Thyroid gland (tissue), 4 donors: ENCODE measurements around the gene LRRC73. TPM values are rescaled to one million over a fixed set of nuclear protein-coding genes. Genes with fewer than 3 reads are reported as not detected.

ENCODE experiments used
- DNase-seq, 2 donors: peaks; one replicate each; pipeline ENCODE4 v3.0.0-alpha.2; 2019
- H3K27ac ChIP-seq, 3 donors: fragments of 200-600 bp; sonication (generic); 1 replicate in 2 of 3; 2 replicates in 1 of 3; pipeline ENCODE4 v1.5.1; 2016 to 2019; ENCODE audit warnings: mild to moderate bottlenecking in 1 of 3, moderate library complexity in 1 of 3
- H3K27me3 ChIP-seq: fragments of 200-600 bp; sonication (generic); one replicate; pipeline ENCODE4 v1.5.1; 2019
- H3K36me3 ChIP-seq, 2 donors: fragments of 200-600 bp; sonication (generic); one replicate each; pipeline ENCODE4 v1.5.1; 2016 to 2019
- H3K4me1 ChIP-seq, 2 donors: fragments of 200-600 bp; sonication (generic); one replicate each; pipeline ENCODE4 v1.5.1; 2017 to 2019
- H3K4me3 ChIP-seq, 3 donors: fragments of 200-600 bp; sonication (generic); replicated peaks in 1 of 3; 1 replicate in 2 of 3; 2 replicates in 1 of 3; pipeline ENCODE4 v1.5.1; 2016; ENCODE audit warnings: mild to moderate bottlenecking in 1 of 3
- H3K9me3 ChIP-seq: fragments of 200-600 bp; sonication (generic); one replicate; pipeline ENCODE4 v1.5.1; 2017
- POLR2A ChIP-seq, 2 donors: fragments of 450-650 bp; IDR thresholded peaks; one replicate each; pipeline ENCODE4 v1.6.1; 2017; ENCODE audit warnings: antibody characterized with exemption in 2 of 2, mild to moderate bottlenecking in 2 of 2, moderate library complexity in 1 of 2
- WGBS, 2 donors: methylation state at CpG; one replicate each; pipeline ENCODE4 v1.1.5; 2017; 5-methylcytosine and 5-hydroxymethylcytosine counted together
- intact Hi-C: fragments of 100-400 bp; cut with DNase I; formaldehyde crosslinking; loops from one replicate; pipeline ENCODE4 v1.15.1; 2023
- total RNA-seq, 4 donors: library from RNA; depleted of rRNA; stranded (reverse); fragments of >200 nt; gene quantifications; one replicate each; pipeline ENCODE4 v1.2.3, GENCODE V29; 2016
- TF ChIP-seq, protein P1 (sequence below), 6 experiments: fragments of 200-600 bp in 3 of 6; fragments of 450-650 bp in 3 of 6; sonication (generic) in 3 of 6; IDR thresholded peaks; one replicate each; pipeline ENCODE4 v1.5.1; 2016 to 2019; ENCODE audit warnings: antibody characterized with exemption in 6 of 6, mild to moderate bottlenecking in 2 of 6, inconsistent platforms in 1 of 6, moderate library complexity in 1 of 6

LRRC73 gene
- total RNA-seq, 4 donors from 2014 or later: 0.67 to 2.0 (median 1.6) TPM

DNA sequence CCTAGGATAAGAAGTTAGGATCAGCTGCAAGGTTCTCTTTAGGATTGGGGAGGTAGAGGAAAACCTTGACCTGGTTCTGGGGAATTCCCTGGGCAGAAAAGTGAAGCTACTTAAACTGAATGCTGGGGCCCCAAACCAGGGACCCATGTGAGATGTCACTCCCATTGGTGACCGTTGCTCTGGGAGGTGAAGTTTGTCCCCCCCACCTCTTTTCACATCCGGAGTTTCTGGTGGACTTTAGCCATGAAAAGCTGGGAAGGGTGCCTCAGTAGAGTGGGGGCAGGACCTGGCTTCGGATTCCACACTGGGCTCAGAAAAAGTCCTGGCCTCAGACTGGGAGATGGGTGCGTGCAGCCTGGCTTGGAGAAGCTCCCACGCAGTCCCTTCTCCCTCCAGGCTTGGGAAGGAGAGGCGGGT lies 19.6 kb downstream of the LRRC73 start:
- H3K36me3 ChIP-seq: no peaks in the 10 kb centered on the region
- H3K27ac ChIP-seq: no peak overlapping the region
- no peak overlapping the region for H3K4me3 ChIP-seq
- TF ChIP-seq, protein P1, sequence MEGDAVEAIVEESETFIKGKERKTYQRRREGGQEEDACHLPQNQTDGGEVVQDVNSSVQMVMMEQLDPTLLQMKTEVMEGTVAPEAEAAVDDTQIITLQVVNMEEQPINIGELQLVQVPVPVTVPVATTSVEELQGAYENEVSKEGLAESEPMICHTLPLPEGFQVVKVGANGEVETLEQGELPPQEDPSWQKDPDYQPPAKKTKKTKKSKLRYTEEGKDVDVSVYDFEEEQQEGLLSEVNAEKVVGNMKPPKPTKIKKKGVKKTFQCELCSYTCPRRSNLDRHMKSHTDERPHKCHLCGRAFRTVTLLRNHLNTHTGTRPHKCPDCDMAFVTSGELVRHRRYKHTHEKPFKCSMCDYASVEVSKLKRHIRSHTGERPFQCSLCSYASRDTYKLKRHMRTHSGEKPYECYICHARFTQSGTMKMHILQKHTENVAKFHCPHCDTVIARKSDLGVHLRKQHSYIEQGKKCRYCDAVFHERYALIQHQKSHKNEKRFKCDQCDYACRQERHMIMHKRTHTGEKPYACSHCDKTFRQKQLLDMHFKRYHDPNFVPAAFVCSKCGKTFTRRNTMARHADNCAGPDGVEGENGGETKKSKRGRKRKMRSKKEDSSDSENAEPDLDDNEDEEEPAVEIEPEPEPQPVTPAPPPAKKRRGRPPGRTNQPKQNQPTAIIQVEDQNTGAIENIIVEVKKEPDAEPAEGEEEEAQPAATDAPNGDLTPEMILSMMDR (IDR thresholded peaks at IDR 0.05): no peak
- TF ChIP-seq POLR2A (IDR thresholded peaks at IDR 0.05): no peak
- DNase-seq: no peak
- no peaks in the 10 kb centered on the region for H3K9me3 ChIP-seq
- intact Hi-C loops: no loop called here
- H3K4me1 ChIP-seq: peaks cover 9 to 13% of the 10 kb centered on the region in 2 donors
- H3K27me3 ChIP-seq: no peaks in the 10 kb centered on the region
- 52 to 80% methylated on average over 6 of the region's 6 CpGs for WGBS, 2 donors

DNA sequence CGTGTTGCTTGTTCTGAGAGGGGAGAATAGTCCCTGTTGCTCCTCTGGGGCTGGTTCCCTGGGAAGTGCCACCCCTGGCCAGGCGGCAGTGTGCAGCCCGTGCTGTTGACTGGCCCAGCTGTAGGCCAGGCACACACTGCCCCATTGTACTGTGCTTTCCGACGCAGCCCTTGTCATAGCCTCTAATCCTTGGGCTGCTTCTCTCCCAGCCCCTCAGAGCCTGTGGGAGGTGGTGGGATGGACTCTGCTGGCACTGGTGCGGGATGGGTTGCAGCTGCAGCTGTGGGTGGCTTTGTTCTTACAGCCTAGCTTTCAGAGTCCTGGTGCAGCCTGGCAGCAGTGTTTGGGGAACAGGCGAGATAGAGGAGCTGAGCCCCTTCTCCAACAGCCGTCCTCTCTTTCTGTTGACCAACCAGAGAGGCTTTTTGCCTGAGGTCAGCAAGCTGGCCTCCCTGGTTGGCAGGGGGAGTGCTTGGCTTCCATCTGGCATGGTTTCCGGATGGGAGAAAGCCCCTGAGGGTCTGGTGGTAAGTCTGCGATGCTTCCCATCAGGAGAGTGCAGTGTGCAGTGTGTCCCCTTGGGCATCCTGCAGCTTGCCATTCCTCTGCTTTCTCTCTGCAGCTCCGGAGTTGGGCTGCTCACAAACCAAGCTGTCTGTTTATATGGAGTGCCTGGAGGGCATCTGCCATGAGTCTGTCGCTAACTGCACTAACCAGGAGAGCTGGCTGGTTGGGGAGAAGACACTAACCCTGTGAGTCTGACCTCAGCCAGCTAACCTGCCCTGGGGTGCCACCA lies 20.7 kb downstream of the LRRC73 start:
- TF ChIP-seq POLR2A (IDR thresholded peaks at IDR 0.05): no peak
- TF ChIP-seq, protein P1 (IDR thresholded peaks at IDR 0.05): no peak
- Histone ChIP-seq H3K4me3 (no peak overlapping the region), H3K9me3 (no peaks in the 10 kb centered on the region), H3K4me1 (peaks cover 9 to 13% of the 10 kb centered on the region in 2 donors), H3K27ac (no peak overlapping the region), H3K36me3 (no peaks in the 10 kb centered on the region), H3K27me3 (no peaks in the 10 kb centered on the region)
- no peak for DNase-seq
- intact Hi-C loops: no loop called here
- WGBS, 2 donors: 84 to 88% methylated on average over 4 to 12 of the region's 12 CpGs

DNA sequence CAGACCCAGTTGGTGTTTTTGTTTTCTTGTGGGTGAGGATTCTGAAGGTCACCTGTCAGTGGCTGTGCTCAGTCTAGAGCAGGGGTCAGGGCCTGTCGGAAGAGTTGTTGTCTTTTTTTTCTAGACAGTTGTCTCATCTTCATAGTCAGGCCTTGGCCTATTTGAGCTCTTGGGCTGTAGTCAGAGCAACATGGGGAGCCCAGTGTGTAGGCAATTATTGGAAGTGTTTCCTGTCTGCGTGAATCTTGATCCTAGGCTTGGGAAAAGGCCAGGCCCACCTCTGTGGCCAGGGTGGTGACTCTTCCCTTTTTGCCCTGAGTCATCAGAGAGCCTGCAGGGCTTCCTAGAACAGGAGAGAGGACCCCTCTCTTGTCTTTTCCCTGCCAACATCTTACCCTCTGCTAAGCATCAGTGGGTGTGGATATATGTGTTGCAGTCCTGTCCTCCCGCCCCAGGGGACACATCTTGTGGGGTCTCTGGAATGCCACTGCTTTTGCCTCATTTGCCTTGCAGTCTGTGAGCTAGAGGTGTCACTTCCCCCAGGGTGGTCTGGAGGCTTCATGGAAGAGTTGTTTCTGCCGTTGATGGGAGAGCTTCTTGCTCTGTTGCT lies 21.4 kb downstream of the LRRC73 start:
- no peak for TF ChIP-seq POLR2A (IDR thresholded peaks at IDR 0.05)
- TF ChIP-seq, protein P1 (IDR thresholded peaks at IDR 0.05): no peak
- intact Hi-C loops: no loop called here
- no peak overlapping the region for H3K27ac ChIP-seq

DNA sequence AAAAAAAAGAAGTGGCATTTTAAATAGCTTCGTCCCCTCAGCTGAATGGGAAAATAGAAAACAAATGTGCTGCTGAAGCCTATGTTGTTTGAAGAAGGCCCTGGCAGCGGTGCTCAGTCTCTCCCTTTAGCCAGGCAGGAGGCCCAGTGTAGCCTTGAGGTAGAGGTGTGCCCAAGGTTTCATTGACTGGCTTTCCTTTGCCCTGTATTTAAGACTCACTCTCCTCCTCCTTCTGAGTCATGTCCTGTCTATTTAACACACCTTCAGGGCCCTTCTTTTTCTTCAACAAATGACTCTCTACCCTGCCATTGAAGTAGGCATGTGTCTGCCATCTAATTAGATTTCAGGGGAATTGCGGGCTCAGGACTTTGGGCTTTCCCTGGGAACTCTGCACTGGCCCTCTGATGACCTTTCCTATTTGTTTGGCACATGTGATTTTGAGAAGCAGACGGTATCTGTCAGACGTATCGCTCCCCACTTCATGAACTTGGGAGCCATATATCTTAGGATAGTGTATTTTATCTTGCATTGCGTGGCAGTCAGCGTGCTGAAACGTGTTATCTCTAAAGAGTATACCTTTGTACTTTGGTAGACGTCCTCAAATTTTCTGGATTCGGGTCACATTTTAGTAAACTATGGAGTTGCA lies 28.4 kb downstream of the LRRC73 start:
- TF ChIP-seq, protein P1 (IDR thresholded peaks at IDR 0.05): no peak
- no peak for TF ChIP-seq POLR2A (IDR thresholded peaks at IDR 0.05)
- Histone ChIP-seq H3K27ac (no peak overlapping the region), H3K27me3 (no peaks in the 10 kb centered on the region), H3K4me3 (no peak overlapping the region), H3K9me3 (no peaks in the 10 kb centered on the region), H3K36me3 (no peaks in the 10 kb centered on the region), H3K4me1 (peaks cover 9 to 14% of the 10 kb centered on the region in 2 donors)
- WGBS, 2 donors: 94% methylated on average over 11 of the region's 11 CpGs
- no peak for DNase-seq
- intact Hi-C loops: no loop called here

More for the DNA sequence above, 21.4 kb downstream of the LRRC73 start:
- 55 to 66% methylated on average over 3 to 4 of the region's 4 CpGs for WGBS, 2 donors
- Histone ChIP-seq H3K27me3 (no peaks in the 10 kb centered on the region), H3K36me3 (no peaks in the 10 kb centered on the region), H3K4me1 (peaks cover 9 to 13% of the 10 kb centered on the region in 2 donors), H3K4me3 (no peak overlapping the region), H3K9me3 (no peaks in the 10 kb centered on the region)
- no peak for DNase-seq
